ENCODE results near the gene RPS14.

DNA sequence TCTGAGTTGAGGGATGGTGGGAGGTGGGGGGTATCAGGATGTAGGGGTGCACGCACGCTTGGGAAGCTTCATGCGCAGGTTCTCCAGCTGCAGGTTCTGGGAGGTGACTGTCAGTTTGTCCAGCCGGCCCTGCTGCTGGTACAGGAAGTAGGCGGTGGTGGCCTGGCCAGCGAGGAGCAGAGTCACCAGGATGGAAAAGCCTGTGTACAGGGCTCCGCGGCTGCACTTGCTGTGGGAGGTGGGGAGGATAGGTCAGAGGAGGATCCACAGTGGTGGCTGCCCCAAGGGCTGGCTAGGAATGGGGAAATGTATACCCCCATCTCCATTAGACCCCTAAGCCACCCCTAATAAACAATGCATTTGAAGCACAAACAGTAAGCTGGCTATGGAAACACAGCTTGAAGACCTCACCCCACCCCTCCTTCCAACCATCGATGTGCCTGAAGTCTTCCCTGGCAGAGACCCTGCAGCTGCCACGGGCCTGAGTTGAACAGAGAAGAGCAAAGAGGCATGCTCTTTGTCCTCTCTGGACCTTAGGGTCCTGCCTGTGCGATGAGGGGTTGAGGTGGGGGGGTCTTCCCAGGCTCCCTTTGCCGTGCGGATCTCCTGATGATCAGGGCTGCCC, 42.3 kb downstream of the RPS14 start:
- no peak for TF ChIP-seq TCF12 (IDR thresholded peaks at IDR 0.05; ENCODE audit: low read depth, low read length)
- no peak for TF ChIP-seq GABPA (IDR thresholded peaks at IDR 0.05; ENCODE audit: borderline replicate concordance, insufficient read depth, low read length)
- no peak for TF ChIP-seq FOSL1 (IDR thresholded peaks at IDR 0.05; ENCODE audit: insufficient read depth, low read depth, low read length)
- TF ChIP-seq, protein P1, sequence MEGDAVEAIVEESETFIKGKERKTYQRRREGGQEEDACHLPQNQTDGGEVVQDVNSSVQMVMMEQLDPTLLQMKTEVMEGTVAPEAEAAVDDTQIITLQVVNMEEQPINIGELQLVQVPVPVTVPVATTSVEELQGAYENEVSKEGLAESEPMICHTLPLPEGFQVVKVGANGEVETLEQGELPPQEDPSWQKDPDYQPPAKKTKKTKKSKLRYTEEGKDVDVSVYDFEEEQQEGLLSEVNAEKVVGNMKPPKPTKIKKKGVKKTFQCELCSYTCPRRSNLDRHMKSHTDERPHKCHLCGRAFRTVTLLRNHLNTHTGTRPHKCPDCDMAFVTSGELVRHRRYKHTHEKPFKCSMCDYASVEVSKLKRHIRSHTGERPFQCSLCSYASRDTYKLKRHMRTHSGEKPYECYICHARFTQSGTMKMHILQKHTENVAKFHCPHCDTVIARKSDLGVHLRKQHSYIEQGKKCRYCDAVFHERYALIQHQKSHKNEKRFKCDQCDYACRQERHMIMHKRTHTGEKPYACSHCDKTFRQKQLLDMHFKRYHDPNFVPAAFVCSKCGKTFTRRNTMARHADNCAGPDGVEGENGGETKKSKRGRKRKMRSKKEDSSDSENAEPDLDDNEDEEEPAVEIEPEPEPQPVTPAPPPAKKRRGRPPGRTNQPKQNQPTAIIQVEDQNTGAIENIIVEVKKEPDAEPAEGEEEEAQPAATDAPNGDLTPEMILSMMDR (IDR thresholded peaks at IDR 0.05; ENCODE audit: control extremely low read depth in 1 of 3, insufficient read depth in 1 of 3, low read depth in 1 of 3, low read length in 3 of 3), result no peak
- no peak for TF ChIP-seq POLR2A (IDR thresholded peaks at IDR 0.05; ENCODE audit: control extremely low read depth in 1 of 2, low read depth in 2 of 2, low read length in 2 of 2)
- no peak for TF ChIP-seq CREB1 (IDR thresholded peaks at IDR 0.05)
- TF ChIP-seq NRF1 (IDR thresholded peaks at IDR 0.05; ENCODE audit: low read depth, low read length), result no peak
- no peak for TF ChIP-seq CEBPB (IDR thresholded peaks at IDR 0.05; ENCODE audit: low read depth, low read length)
- TF ChIP-seq SRF (IDR thresholded peaks at IDR 0.05; ENCODE audit: low read depth, low read length), result no peak
- TF ChIP-seq SUZ12 (IDR thresholded peaks at IDR 0.05; ENCODE audit: low read length), result no peak
- no peak for TF ChIP-seq EZH2 (IDR thresholded peaks at IDR 0.05; ENCODE audit: low read depth, low read length, severe bottlenecking)
